Measurements from ENCODE around the gene PSMB2.
"Not testable (repeated sequence)": the region's sequence is repeated elsewhere in the genome, so short reads cannot be mapped to it uniquely, and the experiment has no call there.

PSMB2 gene

GRCh38 chr1:35641233-35641866 lies at the start of gene PSMB2:
Gene PSMB2, minus strand, starts transcription at chr1:35641526. Its CDS starts 94 bp downstream, at chr1:35641432.
- peak within 1 kb of the TSS; percentile 96 for H3K4me3 ChIP-seq (ENCODE audit: low read depth, low read length)
- no peak for TF ChIP-seq CTCF (IDR thresholded peaks at IDR 0.05; ENCODE audit: low read depth, low read length)

- no peak overlapping the region for H3K4me3 ChIP-seq (ENCODE audit: low read depth, low read length)
- no peak for TF ChIP-seq CTCF (IDR thresholded peaks at IDR 0.05; ENCODE audit: low read depth, low read length)
Observed at GRCh38 chr1:35691080-35691479, 49.8 kb upstream of the PSMB2 start.

- H3K4me3 ChIP-seq (ENCODE audit: low read depth, low read length), result not testable (repeated sequence)
Observed at GRCh38 chr1:35690103-35690502, 48.8 kb upstream of the PSMB2 start.

GRCh38 chr1:35688161-35688560 lies 46.8 kb upstream of the PSMB2 start:
- TF ChIP-seq CTCF (IDR thresholded peaks at IDR 0.05; ENCODE audit: low read depth, low read length), result no peak

GRCh38 chr1:35683012-35683411 lies 41.7 kb upstream of the PSMB2 start:
- no peak for TF ChIP-seq CTCF (IDR thresholded peaks at IDR 0.05; ENCODE audit: low read depth, low read length)
- no peak overlapping the region for H3K4me3 ChIP-seq (ENCODE audit: low read depth, low read length)

More at GRCh38 chr1:35688161-35688560, 46.8 kb upstream of the PSMB2 start:
- no peak overlapping the region for H3K4me3 ChIP-seq (ENCODE audit: low read depth, low read length)

- H3K4me3 ChIP-seq (ENCODE audit: low read depth, low read length), result no peak overlapping the region
- TF ChIP-seq CTCF (IDR thresholded peaks at IDR 0.05; ENCODE audit: low read depth, low read length), result no peak
Observed at GRCh38 chr1:35680271-35680670, 38.9 kb upstream of the PSMB2 start.

GRCh38 chr1:35675773-35676172 lies 34.4 kb upstream of the PSMB2 start:
- H3K4me3 ChIP-seq (ENCODE audit: low read depth, low read length), result no peak overlapping the region
- no peak for TF ChIP-seq CTCF (IDR thresholded peaks at IDR 0.05; ENCODE audit: low read depth, low read length)

- no peak overlapping the region for H3K4me3 ChIP-seq (ENCODE audit: low read depth, low read length)
- no peak for TF ChIP-seq CTCF (IDR thresholded peaks at IDR 0.05; ENCODE audit: low read depth, low read length)
Observed at GRCh38 chr1:35674111-35674510, 32.8 kb upstream of the PSMB2 start.

Measured in WI38 (cell line).